H1 (cell line): ENCODE measurements around the gene TMEM178B. TPM values are rescaled to one million over a fixed set of nuclear protein-coding genes. Genes with fewer than 3 reads are reported as not detected.

Experiments used
- CTCF ChIA-PET: fragments of 300-600 bp; sonication (Branson Sonifier 250); formaldehyde crosslinking; loops from one replicate; lab custom pipeline; 2021; ENCODE audit not compliant: partially characterized antibody; lab: Charles Lee
- POLR2A ChIA-PET: fragments of 300-600 bp; sonication (Branson Sonifier 250); formaldehyde crosslinking; loops from one replicate; lab custom pipeline; 2021; ENCODE audit warnings: inconsistent platforms; ENCODE audit not compliant: partially characterized antibody; lab: Charles Lee
- DNase-seq, 2 experiments: peaks; one replicate each; pipeline versions ENCODE4 v3.0.0 to v3.0.0-alpha.2; 2010 to 2022; ENCODE audit warnings: low spot score in 2 of 2, low read depth in 1 of 2, mixed read lengths in 1 of 2
- FAIRE-seq: peaks from 2 replicates; lab custom pipeline; 2011; peaks lifted over from hg19 to GRCh38; lab: Jason Lieb, UNC
- H2AFZ ChIP-seq: 2 replicates; pipeline ENCODE4 v1.8.1; 2012; ENCODE audit warnings: low read length, inconsistent platforms
- H2AK5ac ChIP-seq: 2 replicates; pipeline ENCODE4 v1.6.1; 2013; ENCODE audit warnings: low read depth, low read length
- H2BK120ac ChIP-seq: replicated peaks from 2 replicates; pipeline ENCODE3; 2013; ENCODE audit warnings: low read depth, low read length, inconsistent platforms
- H2BK12ac ChIP-seq: 2 replicates; pipeline ENCODE4 v1.6.1; 2013; ENCODE audit warnings: low read depth, low read length
- H2BK15ac ChIP-seq: 2 replicates; pipeline ENCODE4 v1.6.1; 2013; ENCODE audit warnings: low read length
- H2BK20ac ChIP-seq: 2 replicates; pipeline ENCODE4 v1.6.1; 2013; ENCODE audit warnings: low read length
- H2BK5ac ChIP-seq: 2 replicates; pipeline ENCODE4 v1.6.1; 2013; ENCODE audit warnings: low read depth, low read length
- H3K14ac ChIP-seq: 2 replicates; pipeline ENCODE4 v1.6.1; 2013; ENCODE audit warnings: inconsistent platforms; ENCODE audit not compliant: insufficient read length
- H3K18ac ChIP-seq: 2 replicates; pipeline ENCODE4 v1.6.1; 2013; ENCODE audit warnings: low read length; ENCODE audit errors: extremely low read depth
- H3K23ac ChIP-seq: 2 replicates; pipeline ENCODE4 v1.6.1; 2013; ENCODE audit warnings: inconsistent platforms; ENCODE audit not compliant: insufficient read length
- H3K23me2 ChIP-seq: 2 replicates; pipeline ENCODE4 v1.6.1; 2013; ENCODE audit warnings: low read depth, low read length
- H3K27ac ChIP-seq: 2 replicates; pipeline ENCODE4 v1.6.1; 2011; ENCODE audit warnings: low read depth, low read length, inconsistent platforms
- H3K27me3 ChIP-seq, 4 experiments: replicated peaks in 1 of 4; 1 replicate in 1 of 4; 2 replicates in 3 of 4; pipeline versions ENCODE4 v1.6.1 to v1.8.1; 2011 to 2013; ENCODE audit warnings: low read length in 3 of 4, mild to moderate bottlenecking in 3 of 4, inconsistent platforms in 2 of 4, mixed read lengths in 2 of 4, moderate library complexity in 1 of 4; ENCODE audit not compliant: control insufficient read depth in 3 of 4, insufficient read depth in 3 of 4; ENCODE audit errors: extremely low read depth in 1 of 4
- H3K36me3 ChIP-seq, 4 experiments: 2 replicates each; pipeline versions ENCODE4 v1.6.1 to v1.8.1; 2011 to 2013; ENCODE audit warnings: mild to moderate bottlenecking in 4 of 4, low read length in 3 of 4, moderate library complexity in 2 of 4, control low read depth in 1 of 4, inconsistent platforms in 1 of 4; ENCODE audit not compliant: insufficient read depth in 4 of 4, control insufficient read depth in 2 of 4
- H3K4ac ChIP-seq: replicated peaks from 2 replicates; pipeline ENCODE3; 2013; ENCODE audit warnings: low read length, low read depth, mixed read lengths, inconsistent platforms; ENCODE audit not compliant: insufficient read length
- H3K4me1 ChIP-seq, 4 experiments: replicated peaks in 1 of 4; 1 replicate in 1 of 4; 2 replicates in 3 of 4; pipeline versions ENCODE4 v1.6.1 to v1.8.1; 2011 to 2013; ENCODE audit warnings: low read length in 3 of 4, inconsistent platforms in 2 of 4, mixed read lengths in 1 of 4; ENCODE audit not compliant: insufficient read depth in 4 of 4, control insufficient read depth in 3 of 4
- H3K4me2 ChIP-seq, 2 experiments: 2 replicates each; pipeline versions ENCODE4 v1.6.1 to v1.8.1; 2011 to 2013; ENCODE audit warnings: low read depth in 2 of 2, low read length in 2 of 2, control low read depth in 1 of 2, inconsistent platforms in 1 of 2, mild to moderate bottlenecking in 1 of 2; ENCODE audit not compliant: insufficient read depth in 1 of 2
- H3K4me3 ChIP-seq, 4 experiments: fragments of 200-600, 300-600 bp in 1 of 4; sonication (generic), shearing (Covaris generic), sonication (Bioruptor Twin) in 1 of 4; 2 replicates each; pipeline versions ENCODE4 v1.5.1 to v1.8.1; 2011 to 2016; ENCODE audit warnings: low read length in 4 of 4, low read depth in 3 of 4, control low read depth in 2 of 4, inconsistent platforms in 2 of 4, mild to moderate bottlenecking in 2 of 4, mixed read lengths in 1 of 4, moderate library complexity in 1 of 4; ENCODE audit not compliant: insufficient read depth in 2 of 4; ENCODE audit errors: extremely low read depth in 1 of 4
- H3K56ac ChIP-seq: replicated peaks from 2 replicates; pipeline ENCODE3; 2013; ENCODE audit warnings: low read depth, mild to moderate bottlenecking, mixed read lengths, low read length, inconsistent platforms; ENCODE audit not compliant: insufficient read length
- H3K79me1 ChIP-seq: 2 replicates; pipeline ENCODE4 v1.6.1; 2013; ENCODE audit warnings: low read depth, low read length, control low read depth
- H3K79me2 ChIP-seq, 2 experiments: 2 replicates each; pipeline versions ENCODE4 v1.6.1 to v1.8.1; 2012 to 2013; ENCODE audit warnings: low read length in 2 of 2, mild to moderate bottlenecking in 2 of 2, inconsistent platforms in 1 of 2; ENCODE audit not compliant: insufficient read depth in 2 of 2, control insufficient read depth in 1 of 2
- H3K9ac ChIP-seq, 4 experiments: replicated peaks in 1 of 4; 1 replicate in 1 of 4; 2 replicates in 3 of 4; pipeline versions ENCODE4 v1.6.1 to v1.8.1; 2011 to 2013; ENCODE audit warnings: low read depth in 3 of 4, low read length in 3 of 4, control low read depth in 2 of 4, mild to moderate bottlenecking in 2 of 4, moderate library complexity in 2 of 4, inconsistent platforms in 1 of 4; ENCODE audit errors: extremely low read depth in 1 of 4
- H3K9me3 ChIP-seq, 2 experiments: 2 replicates each; pipeline versions ENCODE4 v1.6.1 to v1.8.1; 2012 to 2013; ENCODE audit warnings: mild to moderate bottlenecking in 2 of 2, moderate library complexity in 2 of 2, control low read depth in 1 of 2, inconsistent platforms in 1 of 2, low read depth in 1 of 2, low read length in 1 of 2, mixed read lengths in 1 of 2; ENCODE audit not compliant: insufficient read depth in 2 of 2
- H4K20me1 ChIP-seq, 2 experiments: replicated peaks in 1 of 2; 2 replicates each; pipeline versions ENCODE3 to v1.8.1; 2011 to 2013; ENCODE audit warnings: inconsistent platforms in 2 of 2, low read length in 2 of 2, mild to moderate bottlenecking in 1 of 2; ENCODE audit not compliant: insufficient read depth in 2 of 2, control insufficient read depth in 1 of 2
- H4K5ac ChIP-seq: 2 replicates; pipeline ENCODE4 v1.6.1; 2013; ENCODE audit warnings: low read length, low read depth, mixed read lengths, inconsistent platforms; ENCODE audit not compliant: insufficient read length
- H4K8ac ChIP-seq: 2 replicates; pipeline ENCODE4 v1.8.0; 2013; ENCODE audit warnings: mild to moderate bottlenecking, moderate library complexity, low read length, inconsistent platforms; ENCODE audit not compliant: insufficient read depth; ENCODE audit errors: extremely low read depth
- H4K91ac ChIP-seq: replicated peaks from 2 replicates; pipeline ENCODE3; 2013; ENCODE audit warnings: low read length, mixed read lengths, inconsistent platforms; ENCODE audit not compliant: insufficient read length
- CEBPB ChIP-seq: IDR thresholded peaks from 2 replicates; pipeline ENCODE4 v1.6.1; 2012; ENCODE audit warnings: low read depth, low read length
- CHD2 ChIP-seq: IDR thresholded peaks from 2 replicates; pipeline ENCODE4 v1.6.1; 2012; ENCODE audit warnings: low read length, improper control_type of control experiment
- EZH2 ChIP-seq: fragments of 200-600 bp; sonication (generic); IDR thresholded peaks from 2 replicates; pipeline ENCODE4 v1.7.1; 2012; ENCODE audit warnings: low read depth, mild to moderate bottlenecking, moderate library complexity, low read length, inconsistent platforms; ENCODE audit not compliant: severe bottlenecking
- GABPA ChIP-seq: IDR thresholded peaks from 2 replicates; pipeline ENCODE4 v1.6.1; 2011; ENCODE audit warnings: mild to moderate bottlenecking, low read length, moderate library complexity, borderline replicate concordance; ENCODE audit not compliant: insufficient read depth
- JUN ChIP-seq: IDR thresholded peaks from 2 replicates; pipeline ENCODE4 v1.6.1; 2011; ENCODE audit warnings: low read depth, mild to moderate bottlenecking, improper control_type of control experiment, low read length
- MAX ChIP-seq: IDR thresholded peaks from 2 replicates; pipeline ENCODE4 v1.6.1; 2012; ENCODE audit warnings: inconsistent platforms
- NRF1 ChIP-seq: IDR thresholded peaks from 2 replicates; pipeline ENCODE4 v1.6.1; 2011; ENCODE audit warnings: mild to moderate bottlenecking, low read depth, low read length, improper control_type of control experiment
- PHF8 ChIP-seq: fragments of 200-600 bp; sonication (generic); conservative IDR thresholded peaks from 2 replicates; pipeline ENCODE4 v1.7.1; 2012; ENCODE audit warnings: low read depth, mild to moderate bottlenecking, inconsistent platforms, low read length, moderate library complexity
- POLR2AphosphoS5 ChIP-seq: IDR thresholded peaks from 2 replicates; pipeline ENCODE4 v1.6.1; 2011; ENCODE audit warnings: low read depth, low read length
- POU5F1 ChIP-seq: IDR thresholded peaks from 2 replicates; pipeline ENCODE4 v1.6.1; 2011; ENCODE audit warnings: low read depth, mild to moderate bottlenecking, low read length, moderate library complexity
- RXRA ChIP-seq: IDR thresholded peaks from 2 replicates; pipeline ENCODE4 v1.6.1; 2011; ENCODE audit warnings: low read depth, mild to moderate bottlenecking, low read length, moderate library complexity; ENCODE audit not compliant: insufficient read depth
- SIRT6 ChIP-seq: IDR thresholded peaks from one replicate; pipeline ENCODE4 v1.7.1; 2012; ENCODE audit warnings: low read length, inconsistent platforms
- WGBS, 2 experiments: shearing (Covaris generic) in 1 of 2; methylation state at CpG; one replicate each; pipeline versions ENCODE4 v1.1.6 to v1.1.7; 2013 to 2015; ENCODE audit warnings: low lambda C conversion rate in 2 of 2, mixed read lengths in 2 of 2, inconsistent platforms in 1 of 2, low coverage in 1 of 2, missing lambda C conversion rate in 1 of 2; ENCODE audit not compliant: insufficient replicate concordance in 2 of 2, insufficient coverage in 1 of 2, insufficient read length in 1 of 2; ENCODE audit errors: extremely low coverage in 1 of 2, missing lambda C conversion rate in 1 of 2; 5-methylcytosine and 5-hydroxymethylcytosine counted together
- polyA plus RNA-seq, 7 experiments: library from polyadenylated mRNA; depleted of rRNA in 3 of 7; stranded (reverse) in 5 of 7; unstranded in 2 of 7; fragments of >200 nt in 5 of 7; fragments of 200-250 nt in 2 of 7; gene quantifications; 1 replicate in 5 of 7; 2 replicates in 1 of 7; 4 replicates in 1 of 7; pipeline versions ENCODE4 v1.2.1 to v1.2.3, GENCODE V29; 2011 to 2013; ENCODE audit warnings: missing spikeins in 2 of 7, mixed read lengths in 2 of 7
- total RNA-seq: library from RNA; stranded (reverse); fragmentation: NEBNext Ultra II Directional; extraction: Animal tissue kit (Norgen Biotek cat#: 25700); gene quantifications from 2 replicates; pipeline ENCODE4 v1.2.1, GENCODE V29; 2021

TMEM178B gene
- total and polyA plus RNA-seq, 2 of the 8 experiments (the other 6 are each of a cell fraction or from before 2014, with no cell fraction given): 5.3 to 18.1 TPM

GRCh38 chr7:141295367-141295895 is 221.6 kb downstream of the TMEM178B start:
- H3K9me3 ChIP-seq: no peaks in the 10 kb centered on the region
- no peak overlapping the region for H3K4ac ChIP-seq
- DNase-seq (no peak), FAIRE-seq (no peak)
- no peak overlapping the region for H3K4me2 ChIP-seq
- no peak overlapping the region for H2BK12ac ChIP-seq
- H4K8ac ChIP-seq: no peak overlapping the region
- no peak overlapping the region for H3K18ac ChIP-seq
- H3K27me3 ChIP-seq: no peaks in the 10 kb centered on the region
- no peak for TF ChIP-seq POLR2AphosphoS5
- TF ChIP-seq MAX: no peak
- no peak for TF ChIP-seq SIRT6
- no peak for TF ChIP-seq CHD2
- no peak for TF ChIP-seq NRF1
- no peak for TF ChIP-seq GABPA
- no peak for TF ChIP-seq JUN
- TF ChIP-seq CEBPB: no peak
- no peak for TF ChIP-seq EZH2
- no peak for TF ChIP-seq PHF8
- TF ChIP-seq RXRA: no peak
- TF ChIP-seq POU5F1: no peak
- H3K4me3 ChIP-seq: no peak overlapping the region
- no peak overlapping the region for H2BK120ac ChIP-seq
- no peak overlapping the region for H4K91ac ChIP-seq
- H2BK20ac ChIP-seq: no peak overlapping the region
- peaks cover 0 to under 1% of the 10 kb centered on the region in 2 experiments for H4K20me1 ChIP-seq
- H3K23me2 ChIP-seq: no peaks in the 10 kb centered on the region
- no peak overlapping the region for H4K5ac ChIP-seq
- H3K23ac ChIP-seq: no peak overlapping the region
- WGBS, 2 experiments: 50% methylated on average over 2 of the region's 2 CpGs; no CpG with 5 or more reads in 1 of the 2 experiments
- no peak overlapping the region for H3K27ac ChIP-seq
- no peak overlapping the region for H2BK5ac ChIP-seq
- no peak overlapping the region for H3K9ac ChIP-seq
- H3K79me2 ChIP-seq: no peaks in the 10 kb centered on the region
- H2BK15ac ChIP-seq: no peak overlapping the region
- H3K4me1 ChIP-seq: peaks cover 0 to 16% (median 6%) of the 10 kb centered on the region in 4 experiments; a peak in 4 of 7 replicates
- no peaks in the 10 kb centered on the region; the same call in 1 of the 2 replicates for H3K79me1 ChIP-seq
- no peak overlapping the region for H2AK5ac ChIP-seq
- H3K56ac ChIP-seq: no peak overlapping the region
- no peak overlapping the region for H3K14ac ChIP-seq
- no peaks in the 10 kb centered on the region for H3K36me3 ChIP-seq
- CTCF ChIA-PET: interaction anchor here (0.7 to 1.6 kb wide), 6 partner anchors 20 to 359 kb away, joined by 3 to 4 read pairs (median 3); no protein-coding TSS in a partner anchor
- no peak overlapping the region for H2AFZ ChIP-seq
- POLR2A ChIA-PET: interaction anchor here (0.6 kb wide), 1 partner anchor 181 kb away, joined by 3 read pairs; no protein-coding TSS in a partner anchor
